GM12878 (cell line): ENCODE data around the gene SSBP2. TPM values are rescaled to one million over a fixed set of nuclear protein-coding genes. Genes with fewer than 3 reads are reported as not detected.

Experiments used
- IKZF2 ChIP-seq, 2 experiments: fragments of 450-650 bp; IDR thresholded peaks; 2 replicates each; pipeline ENCODE4 v1.6.1; 2017; ENCODE audit warnings: mild to moderate bottlenecking in 2 of 2, moderate library complexity in 2 of 2
- MLLT1 ChIP-seq: fragments of 450-650 bp; IDR thresholded peaks from 2 replicates; pipeline ENCODE4 v1.6.1; 2016; ENCODE audit warnings: mild to moderate bottlenecking
- PBX3 ChIP-seq: IDR thresholded peaks from 2 replicates; pipeline ENCODE4 v1.6.1; 2011; ENCODE audit warnings: mild to moderate bottlenecking, low read depth, low read length, moderate library complexity; ENCODE audit not compliant: insufficient replicate concordance
- POU2F2 ChIP-seq: IDR thresholded peaks from 3 replicates; pipeline ENCODE4 v1.6.1; 2011; ENCODE audit warnings: low read depth, mild to moderate bottlenecking, low read length, borderline replicate concordance
- polyA plus RNA-seq, 11 experiments: library from polyadenylated mRNA; depleted of rRNA in 4 of 11; unstranded in 6 of 11; stranded (reverse) in 5 of 11; fragments of >200 nt; fragmentation: Nextera tagmentation in 4 of 11; fragmentation: Illumina TruSeq in 1 of 11; extraction: Ambion mirVana in 4 of 11; extraction: Trizol in 1 of 11; gene quantifications; 1 replicate in 1 of 11; 2 replicates in 10 of 11; pipeline versions ENCODE4 v1.2.1 to v1.2.3, GENCODE V29; 2011 to 2016; ENCODE audit warnings: inconsistent platforms in 2 of 11, missing spikeins in 2 of 11, low read depth in 1 of 11
- total RNA-seq, 4 experiments: library from RNA; depleted of rRNA in 3 of 4; stranded (reverse); fragments of >200 nt in 3 of 4; fragmentation: Illumina TruSeq in 1 of 4; extraction: Trizol in 1 of 4; gene quantifications; 2 replicates each; pipeline versions ENCODE4 v1.2.1 to v1.2.3, GENCODE V29; 2013 to 2021

The SSBP2 gene
- total and polyA plus RNA-seq, 10 of the 15 experiments (the other 5 are each of a cell fraction or from before 2014, with no cell fraction given) = 52.2 to 132 (median 110) TPM

- TF ChIP-seq PBX3 (no peak), IKZF2 (IDR thresholded peaks at IDR 0.05) (no peak), MLLT1 (no peak), POU2F2 (no peak)
Observed at GRCh38 chr5:81363093-81363871, 387.6 kb downstream of the SSBP2 start (continued).

Other genes with a start within 250 kb of the SSBP2 start
- 4.9 and 8.1 TPM in 2 replicates for gene ATG10, start 220.9 kb upstream of the SSBP2 start, total RNA-seq (2014; rRNA removed)
- gene ATG10, start 220.9 kb upstream of the SSBP2 start, total RNA-seq (2014; rRNA removed; fragmentation: Illumina TruSeq; extraction: Trizol) = 5.8 and 6.7 TPM in 2 replicates
- 4.2 and 4.6 TPM in 2 replicates for gene ATG10, start 220.9 kb upstream of the SSBP2 start, total RNA-seq (2021)
- 4.3 and 6.1 TPM in 2 replicates for gene ATG10, start 220.9 kb upstream of the SSBP2 start, polyA plus RNA-seq (2011; rRNA removed)
- 6.3 and 11.8 TPM in 2 replicates for gene ATG10, start 220.9 kb upstream of the SSBP2 start, polyA plus RNA-seq (2014; fragmentation: Illumina TruSeq; extraction: Trizol)
- gene ATG10, start 220.9 kb upstream of the SSBP2 start, polyA plus RNA-seq (2014; fragmentation: Nextera tagmentation; extraction: Ambion mirVana) = 1 to 10 TPM; 7.5 to 9.0 TPM
- gene ATG10, start 220.9 kb upstream of the SSBP2 start, polyA plus RNA-seq (2014; rRNA removed) = 3.6 and 3.8 TPM in 2 replicates
- gene ATG10, start 220.9 kb upstream of the SSBP2 start, polyA plus RNA-seq (2016; fragmentation: Nextera tagmentation; extraction: Ambion mirVana) = 10 to 100 TPM; 13.3 to 14.4 TPM